ENCODE data around the gene HCN1. TPM values are rescaled to one million over a fixed set of nuclear protein-coding genes. Genes with fewer than 3 reads are reported as not detected.

HCN1 gene
- total and polyA plus RNA-seq, 2 of the 4 experiments (the other 2 are of a cell fraction): not detected

DNA sequence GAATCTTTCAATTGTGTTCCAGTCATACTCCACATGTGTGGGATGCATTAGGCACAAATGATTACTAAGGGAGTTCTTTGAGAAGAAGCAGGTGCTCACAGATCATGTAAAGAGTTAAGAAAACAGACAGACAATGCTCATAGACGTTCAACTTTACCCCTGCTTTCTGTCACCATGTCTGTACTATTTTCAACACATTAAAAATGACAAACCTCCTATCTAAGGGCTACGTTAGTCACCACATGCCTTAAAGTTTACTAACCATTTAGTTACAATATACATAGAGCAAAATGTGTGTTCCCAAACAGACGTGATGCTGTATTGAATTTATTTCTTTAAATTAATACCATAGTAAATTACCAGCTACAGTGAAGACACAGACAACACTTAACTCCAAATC, 435.9 kb downstream of the HCN1 start:
- H3K36me3 ChIP-seq (ENCODE audit: control insufficient read depth, insufficient read depth, low read length): no peaks in the 10 kb centered on the region
- no TSS peak for BruUV-seq (replicated peaks)
- in situ Hi-C loops (cut with MboI; ENCODE audit: low sequenced_read_pairs): no loop called here
- TF ChIP-seq, protein P1, sequence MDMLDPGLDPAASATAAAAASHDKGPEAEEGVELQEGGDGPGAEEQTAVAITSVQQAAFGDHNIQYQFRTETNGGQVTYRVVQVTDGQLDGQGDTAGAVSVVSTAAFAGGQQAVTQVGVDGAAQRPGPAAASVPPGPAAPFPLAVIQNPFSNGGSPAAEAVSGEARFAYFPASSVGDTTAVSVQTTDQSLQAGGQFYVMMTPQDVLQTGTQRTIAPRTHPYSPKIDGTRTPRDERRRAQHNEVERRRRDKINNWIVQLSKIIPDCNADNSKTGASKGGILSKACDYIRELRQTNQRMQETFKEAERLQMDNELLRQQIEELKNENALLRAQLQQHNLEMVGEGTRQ (IDR thresholded peaks at IDR 0.05; ENCODE audit: low read depth, low read length): no peak
- no peak for TF ChIP-seq RAD21 (IDR thresholded peaks at IDR 0.05; ENCODE audit: low read length)
- TF ChIP-seq CHD1 (IDR thresholded peaks at IDR 0.05; ENCODE audit: low read depth, low read length): no peak
- dilution Hi-C loops (cut with HindIII; ENCODE audit: low sequenced_read_pairs, unreplicated experiment): no loop called here
- intact Hi-C loops (cut with micrococcal nuclease): no loop called here
- peaks cover 7% of the 10 kb centered on the region; the same call in 1 of the 2 replicates for H3K9me3 ChIP-seq (ENCODE audit: control insufficient read depth, insufficient read depth, low read length)
- ChIA-PET CTCF (no interaction called here), POLR2A (ENCODE audit: unreplicated experiment) (no interaction called here)
- H3K4me2 ChIP-seq (ENCODE audit: low read depth, low read length): no peak overlapping the region
- H3K14ac ChIP-seq (replicated peaks; ENCODE audit: low read depth, low read length): no peak overlapping the region
- no peak overlapping the region for H4K5ac ChIP-seq (ENCODE audit: low read depth, low read length)
- no CpG with 5 or more reads among the region's 3 CpGs for WGBS, 2 experiments (ENCODE audit: extremely low coverage in 2 of 2, insufficient read length in 1 of 2)
- no peaks in the 10 kb centered on the region for H4K20me1 ChIP-seq (ENCODE audit: insufficient read depth, low read length)
- no peak overlapping the region for H3K18ac ChIP-seq (ENCODE audit: low read depth, low read length)
- H3K23ac ChIP-seq (ENCODE audit: low read depth, low read length): no peak overlapping the region
- H3K9me1 ChIP-seq (ENCODE audit: insufficient read depth, low read length): no peaks in the 10 kb centered on the region
- H4K91ac ChIP-seq (ENCODE audit: insufficient read depth, low read depth, low read length): no peak overlapping the region
- no peak overlapping the region for H3K56ac ChIP-seq (ENCODE audit: extremely low read depth, insufficient read depth, low read length)
- no peak overlapping the region for H2BK5ac ChIP-seq (ENCODE audit: low read depth, low read length, poor library complexity, severe bottlenecking)
- no peak overlapping the region for H2AK9ac ChIP-seq (replicated peaks; ENCODE audit: low read depth, low read length, poor library complexity)
- no peak overlapping the region for H2BK120ac ChIP-seq (ENCODE audit: low read depth, low read length)
- no peak overlapping the region for H3K4me3 ChIP-seq (ENCODE audit: insufficient read depth, low read depth, low read length)
- H2AFZ ChIP-seq (replicated peaks; ENCODE audit: low read length, poor library complexity): no peak overlapping the region
- H3K9ac ChIP-seq (ENCODE audit: low read depth, low read length): no peak overlapping the region
- H4K8ac ChIP-seq (ENCODE audit: low read depth in 2 of 2, low read length in 2 of 2): no peak overlapping the region
- H2AK5ac ChIP-seq (ENCODE audit: low read depth, low read length): no peak overlapping the region
- no peaks in the 10 kb centered on the region for H3K79me1 ChIP-seq (ENCODE audit: low read depth in 1 of 2, low read length in 2 of 2)
- no peak overlapping the region for H3K27ac ChIP-seq (ENCODE audit: insufficient read depth, low read length)
- DNase-seq (no peak), ATAC-seq (ENCODE audit: low read depth) (no peak)
- no peaks in the 10 kb centered on the region for H3K27me3 ChIP-seq (ENCODE audit: control insufficient read depth, insufficient read depth, low read length)
- H3K4ac ChIP-seq (ENCODE audit: low read depth, low read length): no peak overlapping the region
- H2BK15ac ChIP-seq (ENCODE audit: low read depth, low read length): no peak overlapping the region
- H2BK20ac ChIP-seq (ENCODE audit: low read depth, low read length): no peak overlapping the region
- H3K4me1 ChIP-seq (ENCODE audit: control insufficient read depth, insufficient read depth, low read length): no peaks in the 10 kb centered on the region

Data from IMR-90 (cell line).